AG10803 (cell line): ENCODE measurements around the gene EGR1.

Source experiments
- DNase-seq: peaks from one replicate; pipeline ENCODE4 v3.0.0; 2010; ENCODE audit warnings: low read depth
- H3K4me3 ChIP-seq: 2 replicates; pipeline ENCODE4 v1.5.1; 2011; ENCODE audit warnings: mild to moderate bottlenecking, low read length, control low read depth
- CTCF ChIP-seq: conservative IDR thresholded peaks from 2 replicates; pipeline ENCODE4 v1.5.1; 2011; ENCODE audit warnings: mild to moderate bottlenecking, low read length, control low read depth, inconsistent platforms

The EGR1 gene

GRCh38 chr5:138491284-138491648 lies 26.0 kb downstream of the EGR1 start:
- no peak for DNase-seq
- TF ChIP-seq CTCF, result no peak
- H3K4me3 ChIP-seq, result peak overlapping the region; percentile 65

GRCh38 chr5:138491669-138492559 lies 26.6 kb downstream of the EGR1 start:
- DNase-seq, result peak; percentile 92
- no peak for TF ChIP-seq CTCF
- peak overlapping the region; percentile 65 for H3K4me3 ChIP-seq

- no peak for DNase-seq
- peak overlapping the region; percentile 63 for H3K4me3 ChIP-seq
- no peak for TF ChIP-seq CTCF
Observed at GRCh38 chr5:138492560-138493045, 27.3 kb downstream of the EGR1 start.

- no peak for DNase-seq
- no peak for TF ChIP-seq CTCF
- H3K4me3 ChIP-seq, result no peak overlapping the region
Observed at GRCh38 chr5:138495351-138495750, 30.1 kb downstream of the EGR1 start.

GRCh38 chr5:138498376-138498775 lies 33.1 kb downstream of the EGR1 start:
- no peak overlapping the region for H3K4me3 ChIP-seq
- TF ChIP-seq CTCF, result no peak
- no peak for DNase-seq

GRCh38 chr5:138502121-138502520 lies 36.8 kb downstream of the EGR1 start:
- peak; percentile 27 for DNase-seq
- no peak overlapping the region for H3K4me3 ChIP-seq
- TF ChIP-seq CTCF, result no peak

GRCh38 chr5:138502521-138502920 lies 37.2 kb downstream of the EGR1 start:
- no peak for TF ChIP-seq CTCF
- H3K4me3 ChIP-seq, result no peak overlapping the region
- no peak for DNase-seq
